MM.1S (cell line): ENCODE data around the gene SOX18.

Experiments
- DNase-seq: peaks from one replicate; pipeline ENCODE4 v3.0.0-alpha.2; 2015
- H2AFZ ChIP-seq: fragments of 300-600 bp; sonication (generic); 2 replicates; pipeline ENCODE4 v1.6.0; 2016; ENCODE audit warnings: antibody characterized with exemption, low read length
- H3F3A ChIP-seq: fragments of 300-600 bp; sonication (generic); 2 replicates; pipeline ENCODE4 v1.6.1; 2016; ENCODE audit warnings: mild to moderate bottlenecking, antibody characterized with exemption, low read length, moderate library complexity, mixed read lengths; ENCODE audit not compliant: insufficient read depth
- H3K27ac ChIP-seq: fragments of 300-600 bp; sonication (generic); 2 replicates; pipeline ENCODE4 v1.5.1; 2016; ENCODE audit warnings: mild to moderate bottlenecking, low read length
- H3K27me3 ChIP-seq: fragments of 300-600 bp; sonication (generic); replicated peaks from 2 replicates; pipeline ENCODE4 v1.6.0; 2016; ENCODE audit warnings: low read length; ENCODE audit not compliant: insufficient read depth
- H3K36me3 ChIP-seq: fragments of 300-600 bp; sonication (generic); replicated peaks from 2 replicates; pipeline ENCODE4 v1.6.1; 2016; ENCODE audit warnings: mild to moderate bottlenecking, low read length, mixed read lengths; ENCODE audit not compliant: insufficient read depth
- H3K4me1 ChIP-seq: fragments of 300-600 bp; sonication (generic); 2 replicates; pipeline ENCODE4 v1.6.1; 2016; ENCODE audit warnings: low read length, mixed read lengths
- H3K4me2 ChIP-seq: fragments of 300-600 bp; sonication (generic); 2 replicates; pipeline ENCODE4 v1.6.0; 2016; ENCODE audit warnings: low read depth, low read length
- H3K4me3 ChIP-seq: fragments of 300-600 bp; sonication (generic); 2 replicates; pipeline ENCODE4 v1.5.1; 2016; ENCODE audit warnings: low read length, mixed read lengths
- H3K79me2 ChIP-seq: fragments of 300-600 bp; sonication (generic); 2 replicates; pipeline ENCODE4 v1.6.1; 2016; ENCODE audit warnings: mixed run types, low read length, mixed read lengths
- H3K9ac ChIP-seq: fragments of 300-600 bp; sonication (generic); 2 replicates; pipeline ENCODE4 v1.6.1; 2016; ENCODE audit warnings: low read length, mixed read lengths
- H3K9me2 ChIP-seq: fragments of 300-600 bp; sonication (generic); replicated peaks from 2 replicates; pipeline ENCODE4 v1.6.1; 2016; ENCODE audit warnings: mild to moderate bottlenecking, low read length, mixed read lengths; ENCODE audit not compliant: insufficient read depth
- H3K9me3 ChIP-seq: fragments of 300-600 bp; sonication (generic); replicated peaks from 2 replicates; pipeline ENCODE4 v1.6.1; 2016; ENCODE audit warnings: mild to moderate bottlenecking, low read length, mixed read lengths; ENCODE audit not compliant: insufficient read depth
- H4K20me1 ChIP-seq: fragments of 300-600 bp; sonication (generic); 2 replicates; pipeline ENCODE4 v1.6.1; 2016; ENCODE audit warnings: mild to moderate bottlenecking, low read length, moderate library complexity, mixed read lengths; ENCODE audit not compliant: insufficient read depth
- CTCF ChIP-seq: fragments of 300-600 bp; sonication (generic); IDR thresholded peaks from 2 replicates; pipeline ENCODE4 v1.5.1; 2016; ENCODE audit warnings: antibody characterized with exemption, low read length, mixed read lengths
- EZH2 ChIP-seq: fragments of 300-600 bp; sonication (generic); optimal IDR thresholded peaks from 2 replicates; pipeline ENCODE3; 2017; ENCODE audit warnings: low read depth, mild to moderate bottlenecking, antibody characterized with exemption, low read length, mixed read lengths
- EZH2phosphoT487 ChIP-seq: fragments of 300-600 bp; sonication (generic); IDR thresholded peaks from 2 replicates; pipeline ENCODE4 v1.6.1; 2018; ENCODE audit warnings: antibody characterized with exemption, low read length

Gene SOX18

GRCh38 chr20:64079273-64080012 lies 30.0 kb upstream of the SOX18 start, which contains the start of gene RGS19:
RGS19 (minus strand) TSS chr20:64079518; CDS start chr20:64076886, 2,632 bp downstream.
- Histone ChIP-seq H3K4me3 (peak within 1 kb of the TSS; percentile 94), H2AFZ (peak within 1 kb of the TSS; percentile 77), H4K20me1 (no peaks in the 10 kb centered on the region), H3K9ac (peak within 1 kb of the TSS; percentile 76), H3F3A (peaks cover 26% of the 10 kb centered on the region), H3K4me1 (peaks cover 17% of the 10 kb centered on the region), H3K4me2 (peak within 1 kb of the TSS; percentile 98), H3K36me3 (no peaks in the 10 kb centered on the region), H3K9me2 (no peaks in the 10 kb centered on the region), H3K27me3 (peaks cover 36% of the 10 kb centered on the region), H3K79me2 (no peaks in the 10 kb centered on the region), H3K9me3 (no peaks in the 10 kb centered on the region), H3K27ac (no peak within 1 kb of the TSS)
- DNase-seq, result peak; percentile 76
- TF ChIP-seq EZH2, result no peak

GRCh38 chr20:64078934-64079272 lies 29.5 kb upstream of the SOX18 start:
- peaks cover 26% of the 10 kb centered on the region for H3F3A ChIP-seq
- H3K9me2 ChIP-seq, result no peaks in the 10 kb centered on the region
- H3K27ac ChIP-seq, result no peak overlapping the region
- H3K79me2 ChIP-seq, result no peaks in the 10 kb centered on the region
- no peaks in the 10 kb centered on the region for H4K20me1 ChIP-seq
- H3K4me3 ChIP-seq, result peak overlapping the region; percentile 94
- H3K4me1 ChIP-seq, result peaks cover 17% of the 10 kb centered on the region
- peaks cover 31% of the 10 kb centered on the region for H3K27me3 ChIP-seq
- peak overlapping the region; percentile 76 for H3K9ac ChIP-seq
- H2AFZ ChIP-seq, result peak overlapping the region; percentile 77
- no peaks in the 10 kb centered on the region for H3K9me3 ChIP-seq
- peak overlapping the region; percentile 98 for H3K4me2 ChIP-seq
- no peak for DNase-seq
- TF ChIP-seq CTCF, result no peak
- TF ChIP-seq EZH2, result no peak
- no peak for TF ChIP-seq EZH2phosphoT487
- H3K36me3 ChIP-seq, result no peaks in the 10 kb centered on the region

- Histone ChIP-seq H3K36me3 (no peaks in the 10 kb centered on the region), H3K27ac (peak overlapping the region; percentile 25; the same call in 1 of the 2 replicates), H3K27me3 (peaks cover 25% of the 10 kb centered on the region), H3K9ac (peak overlapping the region; percentile 76; the same call in 1 of the 2 replicates), H3K79me2 (no peaks in the 10 kb centered on the region), H3K9me3 (no peaks in the 10 kb centered on the region), H3K4me1 (peaks cover 14% of the 10 kb centered on the region), H3K4me3 (peak overlapping the region; percentile 94), H3F3A (peaks cover 26% of the 10 kb centered on the region), H3K4me2 (peak overlapping the region; percentile 98), H3K9me2 (no peaks in the 10 kb centered on the region), H4K20me1 (no peaks in the 10 kb centered on the region), H2AFZ (no peak overlapping the region)
- no peak for TF ChIP-seq CTCF
- no peak for TF ChIP-seq EZH2
- no peak for TF ChIP-seq EZH2phosphoT487
- peak; percentile 46 for DNase-seq
Measured at GRCh38 chr20:64077876-64078551, 28.6 kb upstream of the SOX18 start.
